ENCODE results near the gene PHYKPL. TPM values are rescaled to one million over a fixed set of nuclear protein-coding genes. Genes with fewer than 3 reads are reported as not detected.
"Not testable (repeated sequence)": the region's sequence is repeated elsewhere in the genome, so short reads cannot be mapped to it uniquely, and the experiment has no call there.

PHYKPL gene
- total RNA-seq, 1 experiment from 2014 or later = 43.9 TPM

GRCh38 chr5:178257650-178258049, 25.0 kb upstream of the PHYKPL start:
- no peak for TF ChIP-seq EZH2 (IDR thresholded peaks at IDR 0.05; ENCODE audit: borderline replicate concordance, low read depth, low read length, poor library complexity, severe bottlenecking)
- TF ChIP-seq, protein P1, sequence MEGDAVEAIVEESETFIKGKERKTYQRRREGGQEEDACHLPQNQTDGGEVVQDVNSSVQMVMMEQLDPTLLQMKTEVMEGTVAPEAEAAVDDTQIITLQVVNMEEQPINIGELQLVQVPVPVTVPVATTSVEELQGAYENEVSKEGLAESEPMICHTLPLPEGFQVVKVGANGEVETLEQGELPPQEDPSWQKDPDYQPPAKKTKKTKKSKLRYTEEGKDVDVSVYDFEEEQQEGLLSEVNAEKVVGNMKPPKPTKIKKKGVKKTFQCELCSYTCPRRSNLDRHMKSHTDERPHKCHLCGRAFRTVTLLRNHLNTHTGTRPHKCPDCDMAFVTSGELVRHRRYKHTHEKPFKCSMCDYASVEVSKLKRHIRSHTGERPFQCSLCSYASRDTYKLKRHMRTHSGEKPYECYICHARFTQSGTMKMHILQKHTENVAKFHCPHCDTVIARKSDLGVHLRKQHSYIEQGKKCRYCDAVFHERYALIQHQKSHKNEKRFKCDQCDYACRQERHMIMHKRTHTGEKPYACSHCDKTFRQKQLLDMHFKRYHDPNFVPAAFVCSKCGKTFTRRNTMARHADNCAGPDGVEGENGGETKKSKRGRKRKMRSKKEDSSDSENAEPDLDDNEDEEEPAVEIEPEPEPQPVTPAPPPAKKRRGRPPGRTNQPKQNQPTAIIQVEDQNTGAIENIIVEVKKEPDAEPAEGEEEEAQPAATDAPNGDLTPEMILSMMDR (conservative IDR thresholded peaks at IDR 0.05; ENCODE audit: low read depth, low read length) = no peak
- ChIA-PET POLR2A (ENCODE audit: low non-redundant PET) (no interaction called here), CTCF (no interaction called here)
- DNase-seq (ENCODE audit: low spot score) = no peak
- H3K4me1 ChIP-seq (ENCODE audit: insufficient read depth, low read length, poor library complexity, severe bottlenecking) = no peaks in the 10 kb centered on the region
- no peak overlapping the region for H3K4me3 ChIP-seq (ENCODE audit: low read depth, low read length, poor library complexity, severe bottlenecking)
- no peaks in the 10 kb centered on the region for H3K36me3 ChIP-seq (ENCODE audit: insufficient read depth, low read length, poor library complexity, severe bottlenecking)
- intact Hi-C loops (cut with micrococcal nuclease; ENCODE audit: unreplicated experiment) = no loop called here
- H3K9me3 ChIP-seq (ENCODE audit: low read depth, low read length, poor library complexity, severe bottlenecking) = no peaks in the 10 kb centered on the region
- BruUV-seq (replicated peaks) = no TSS peak
- no peak overlapping the region for H3K27ac ChIP-seq (ENCODE audit: low read depth, low read length, poor library complexity, severe bottlenecking)
- H3K27me3 ChIP-seq (replicated peaks; ENCODE audit: insufficient read depth, low read depth, low read length, poor library complexity) = no peaks in the 10 kb centered on the region

GRCh38 chr5:178256746-178257145, 24.1 kb upstream of the PHYKPL start:
- no peaks in the 10 kb centered on the region for H3K36me3 ChIP-seq (ENCODE audit: insufficient read depth, low read length, poor library complexity, severe bottlenecking)
- BruUV-seq (replicated peaks) = no TSS peak
- no peaks in the 10 kb centered on the region for H3K4me1 ChIP-seq (ENCODE audit: insufficient read depth, low read length, poor library complexity, severe bottlenecking)
- no peaks in the 10 kb centered on the region for H3K9me3 ChIP-seq (ENCODE audit: low read depth, low read length, poor library complexity, severe bottlenecking)
- DNase-seq (ENCODE audit: low spot score) = no peak
- ChIA-PET POLR2A (ENCODE audit: low non-redundant PET) (no interaction called here), CTCF (no interaction called here)
- H3K27ac ChIP-seq (ENCODE audit: low read depth, low read length, poor library complexity, severe bottlenecking) = no peak overlapping the region
- TF ChIP-seq, protein P1 (conservative IDR thresholded peaks at IDR 0.05; ENCODE audit: low read depth, low read length) = no peak
- TF ChIP-seq EZH2 (IDR thresholded peaks at IDR 0.05; ENCODE audit: borderline replicate concordance, low read depth, low read length, poor library complexity, severe bottlenecking) = no peak
- intact Hi-C loops (cut with micrococcal nuclease; ENCODE audit: unreplicated experiment) = no loop called here
- no peaks in the 10 kb centered on the region for H3K27me3 ChIP-seq (replicated peaks; ENCODE audit: insufficient read depth, low read depth, low read length, poor library complexity)
- no peak overlapping the region for H3K4me3 ChIP-seq (ENCODE audit: low read depth, low read length, poor library complexity, severe bottlenecking)

- H3K36me3 ChIP-seq (ENCODE audit: insufficient read depth, low read length, poor library complexity, severe bottlenecking); intact Hi-C loops (cut with micrococcal nuclease; ENCODE audit: unreplicated experiment); DNase-seq (ENCODE audit: low spot score); BruUV-seq (replicated peaks); POLR2A ChIA-PET (ENCODE audit: low non-redundant PET); H3K27me3 ChIP-seq (replicated peaks; ENCODE audit: insufficient read depth, low read depth, low read length, poor library complexity); H3K27ac ChIP-seq (ENCODE audit: low read depth, low read length, poor library complexity, severe bottlenecking); CTCF ChIA-PET; H3K9me3 ChIP-seq (ENCODE audit: low read depth, low read length, poor library complexity, severe bottlenecking); H3K4me1 ChIP-seq (ENCODE audit: insufficient read depth, low read length, poor library complexity, severe bottlenecking); H3K4me3 ChIP-seq (ENCODE audit: low read depth, low read length, poor library complexity, severe bottlenecking): not testable (repeated sequence)
Observed at GRCh38 chr5:178253632-178254031, 21.0 kb upstream of the PHYKPL start.

DNA sequence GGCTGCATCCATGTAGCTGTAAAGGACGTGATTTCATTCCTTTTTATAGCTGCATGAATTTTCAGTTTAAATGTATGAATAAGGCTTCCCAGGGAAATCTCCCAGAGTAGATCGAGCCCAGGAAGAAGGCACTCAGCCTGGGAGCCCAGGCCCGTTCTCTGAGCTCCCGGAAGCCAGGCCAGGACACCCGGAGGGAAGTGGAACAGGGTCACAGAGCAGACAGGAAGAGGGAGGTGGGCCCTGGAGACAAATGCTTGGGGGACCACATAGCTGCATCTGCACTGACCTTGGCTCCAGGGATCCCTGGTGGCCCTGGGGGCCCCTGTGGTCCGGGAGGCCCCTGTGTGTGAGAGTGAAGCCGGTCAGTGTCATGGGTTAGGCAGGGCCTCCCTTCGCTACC, 19.7 kb upstream of the PHYKPL start:
- TF ChIP-seq, protein P1 (conservative IDR thresholded peaks at IDR 0.05; ENCODE audit: low read depth, low read length) = no peak
- no peak for TF ChIP-seq EZH2 (IDR thresholded peaks at IDR 0.05; ENCODE audit: borderline replicate concordance, low read depth, low read length, poor library complexity, severe bottlenecking)
- H3K9me3 ChIP-seq (ENCODE audit: low read depth, low read length, poor library complexity, severe bottlenecking) = no peaks in the 10 kb centered on the region
- no peak overlapping the region for H3K27ac ChIP-seq (ENCODE audit: low read depth, low read length, poor library complexity, severe bottlenecking)
- ChIA-PET POLR2A (ENCODE audit: low non-redundant PET) (no interaction called here), CTCF (no interaction called here)
- H3K4me3 ChIP-seq (ENCODE audit: low read depth, low read length, poor library complexity, severe bottlenecking) = no peak overlapping the region
- no peaks in the 10 kb centered on the region for H3K4me1 ChIP-seq (ENCODE audit: insufficient read depth, low read length, poor library complexity, severe bottlenecking)
- intact Hi-C loops (cut with micrococcal nuclease; ENCODE audit: unreplicated experiment) = no loop called here
- no peak for DNase-seq (ENCODE audit: low spot score)
- BruUV-seq (replicated peaks) = no TSS peak
- no peaks in the 10 kb centered on the region for H3K36me3 ChIP-seq (ENCODE audit: insufficient read depth, low read length, poor library complexity, severe bottlenecking)
- no peaks in the 10 kb centered on the region for H3K27me3 ChIP-seq (replicated peaks; ENCODE audit: insufficient read depth, low read depth, low read length, poor library complexity)
